Activated CD4-positive, alpha-beta T cell treated with anti-CD3 and anti-CD28 coated beads, Interleukin-2, amount 50 U/mL, for 4 hours (primary cell): ENCODE results near the gene PML.
A peak's percentile ranks its signal among the peaks of the same experiment; 100 is the strongest.

Source experiments
- DNase-seq, 2 experiments: peaks; one replicate each; pipeline ENCODE4 v3.0.0-alpha.2; 2020

The PML gene

GRCh38 chr15:73985101-73985873 is 9.2 kb upstream of the PML start:
- DNase-seq = no peak

- DNase-seq = no peak
These were observed 8.3 kb upstream of the PML start for GRCh38 chr15:73986055-73986775.

DNA sequence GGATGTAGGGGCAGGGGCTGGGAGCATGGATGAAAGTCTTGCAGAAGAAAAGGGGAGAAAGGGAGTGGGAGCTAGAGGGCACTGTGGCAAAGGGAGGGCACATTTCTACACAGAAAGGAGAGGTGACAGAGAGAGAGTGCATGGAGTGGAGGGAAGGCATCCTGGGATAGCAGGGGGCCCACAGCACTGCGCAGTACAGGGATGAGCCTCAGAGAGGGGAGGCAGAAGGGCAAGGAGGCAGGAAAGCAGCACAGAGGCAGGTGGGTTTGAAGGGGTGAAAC is 7.8 kb upstream of the PML start:
- DNase-seq = no peak

- no peak for DNase-seq
These were observed 7.3 kb upstream of the PML start for GRCh38 chr15:73987250-73987649.

GRCh38 chr15:73987681-73988444 is 6.7 kb upstream of the PML start:
- no peak for DNase-seq

DNA sequence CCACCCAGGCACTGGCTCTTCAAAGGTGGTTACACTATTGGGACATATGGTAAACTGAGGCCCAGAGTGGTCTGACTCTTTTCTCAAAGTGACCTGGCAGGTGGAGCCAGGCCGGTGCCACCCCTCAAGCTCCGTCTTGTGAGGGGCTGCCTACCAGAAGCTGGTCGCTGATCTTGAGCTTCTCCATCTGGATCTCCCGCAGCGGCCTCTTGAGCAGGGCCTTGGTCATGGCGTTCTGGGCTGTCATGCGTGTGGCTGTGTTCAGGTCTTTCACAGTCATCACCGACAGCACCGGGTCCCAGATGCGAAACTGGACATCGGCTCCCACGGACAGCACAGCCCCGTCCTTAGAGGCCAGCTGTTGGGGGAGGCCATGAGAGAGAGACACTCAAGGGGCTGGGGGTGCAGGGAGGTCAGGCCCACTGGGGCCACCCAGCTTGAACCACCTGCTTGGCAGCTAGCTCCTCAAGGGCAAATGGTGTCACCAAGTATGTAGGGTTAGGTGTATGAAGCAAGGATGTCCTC is 6.0 kb upstream of the PML start:
- DNase-seq = no peak

- no peak for DNase-seq
These were observed 5.3 kb upstream of the PML start for GRCh38 chr15:73989001-73989798.

DNA sequence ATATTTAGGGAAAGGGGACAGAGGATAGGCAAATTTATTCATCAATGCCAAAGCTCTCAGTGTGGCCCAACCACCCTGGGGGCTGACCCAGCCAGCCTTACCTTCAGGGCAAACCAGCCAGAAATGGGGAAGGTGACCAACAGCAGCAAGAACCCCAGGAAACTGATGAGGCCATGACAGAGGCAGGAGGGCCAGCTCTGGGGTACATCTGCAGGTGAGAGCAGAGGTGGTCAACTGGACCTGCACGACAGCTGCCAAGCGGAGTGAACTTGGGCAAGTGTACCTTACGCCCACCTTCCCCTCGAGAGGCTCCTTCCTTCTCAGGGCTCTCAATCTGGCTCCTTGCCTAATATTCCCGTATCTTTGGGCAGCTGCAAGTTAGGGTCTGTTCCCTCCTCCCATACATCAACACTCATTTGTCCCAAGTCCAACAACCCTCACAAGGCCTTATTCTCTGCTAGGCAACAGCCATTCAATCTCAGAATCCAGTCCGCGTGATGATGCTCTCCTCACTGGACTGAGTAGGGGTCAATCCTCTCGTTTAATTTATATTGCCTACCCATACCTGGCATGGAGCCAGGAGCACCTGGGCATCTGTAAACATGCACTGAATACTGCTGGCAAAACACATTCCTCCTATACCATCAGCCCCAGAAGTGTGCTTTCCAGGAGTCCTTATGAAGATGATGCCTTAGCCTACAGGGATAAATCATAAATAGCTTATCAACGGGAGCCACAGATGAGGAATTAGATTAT is 4.1 kb upstream of the PML start:
- DNase-seq = no peak

DNA sequence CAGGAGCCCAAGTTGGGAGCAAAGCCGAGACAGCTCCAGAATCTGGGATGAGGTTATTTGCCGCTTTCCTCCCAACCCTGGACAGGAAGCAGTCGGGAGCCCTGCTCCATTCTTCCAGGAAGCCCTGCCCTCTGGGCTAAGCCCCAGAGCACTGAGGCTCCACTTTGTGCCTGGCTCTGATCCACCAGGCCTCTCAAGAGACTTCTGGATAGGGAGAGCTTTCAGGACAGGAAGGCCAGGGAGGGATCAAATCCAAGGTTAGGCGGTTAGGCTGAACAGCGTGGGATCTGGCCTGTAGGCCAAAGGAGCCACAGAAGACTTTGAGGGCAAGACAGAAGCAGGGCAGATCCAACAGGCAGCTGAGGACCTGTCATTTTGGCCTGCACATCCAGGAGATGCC is 3.3 kb upstream of the PML start:
- DNase-seq = no peak

- DNase-seq = peak; percentile 90 to 94
These were observed 2.6 kb upstream of the PML start, which contains the start of gene STOML1 for GRCh38 chr15:73991726-73992593. TSS of gene STOML1 (minus strand) at chr15:73992295. CDS start at chr15:73992223, 72 bp downstream.

GRCh38 chr15:73992594-73992898 is 2.0 kb upstream of the PML start:
- DNase-seq = no peak

- no peak for DNase-seq
These were observed 1.1 kb upstream of the PML start for GRCh38 chr15:73993211-73993994.

DNA sequence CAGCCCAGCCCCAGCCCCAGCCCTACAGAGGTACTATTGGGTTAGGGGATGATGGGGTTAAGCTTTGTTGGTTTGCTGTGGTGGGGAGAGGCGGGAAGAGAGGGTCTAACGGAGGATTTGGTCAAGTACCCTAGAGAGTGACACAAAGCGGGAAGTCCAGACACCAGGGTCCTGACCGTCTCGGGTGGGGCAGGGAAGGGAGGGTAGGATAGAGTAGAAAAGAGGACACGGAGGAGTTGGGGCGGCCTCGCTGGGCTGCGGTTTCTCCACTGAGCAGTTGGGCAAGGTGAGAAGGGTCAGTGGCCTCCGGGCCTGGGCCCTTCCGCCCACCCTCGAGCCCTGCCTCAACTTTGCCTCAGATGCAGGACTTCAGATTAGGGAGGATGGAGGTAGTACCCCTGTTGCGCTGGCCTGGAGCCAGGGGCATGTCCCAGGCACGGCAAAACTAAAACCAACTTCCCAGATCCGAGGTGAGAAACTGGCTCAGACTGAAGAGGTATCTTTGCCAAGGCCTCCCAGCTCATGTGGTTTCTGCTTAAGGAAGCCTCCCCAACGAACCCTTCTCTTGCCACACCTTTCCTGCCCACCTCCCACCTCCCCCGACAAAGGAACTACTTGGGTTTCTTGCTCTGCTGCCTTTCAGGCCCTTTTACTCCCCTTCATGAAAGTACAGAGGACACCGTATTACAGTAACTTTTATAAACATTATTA is 551 bp downstream of the PML start:
- no peak for DNase-seq

DNA sequence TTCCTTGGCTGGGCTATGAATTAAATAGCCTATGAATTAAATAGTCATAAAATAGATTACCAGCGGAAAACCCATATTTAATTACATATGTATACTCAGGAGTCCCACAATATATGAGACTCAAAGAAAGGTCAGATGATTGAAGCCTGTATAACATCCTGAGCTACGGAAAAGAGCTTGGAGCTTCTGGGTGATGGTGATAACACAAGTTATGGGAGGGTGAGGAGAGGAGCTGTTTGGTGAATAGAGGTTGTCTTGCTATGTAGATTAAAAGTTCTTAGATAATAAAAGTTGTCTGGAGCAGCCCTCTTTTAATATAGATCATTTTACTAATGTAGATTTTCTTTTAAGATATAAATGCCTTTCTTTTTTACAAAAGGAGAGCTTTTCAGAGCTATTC is 1.8 kb downstream of the PML start:
- DNase-seq = no peak

DNA sequence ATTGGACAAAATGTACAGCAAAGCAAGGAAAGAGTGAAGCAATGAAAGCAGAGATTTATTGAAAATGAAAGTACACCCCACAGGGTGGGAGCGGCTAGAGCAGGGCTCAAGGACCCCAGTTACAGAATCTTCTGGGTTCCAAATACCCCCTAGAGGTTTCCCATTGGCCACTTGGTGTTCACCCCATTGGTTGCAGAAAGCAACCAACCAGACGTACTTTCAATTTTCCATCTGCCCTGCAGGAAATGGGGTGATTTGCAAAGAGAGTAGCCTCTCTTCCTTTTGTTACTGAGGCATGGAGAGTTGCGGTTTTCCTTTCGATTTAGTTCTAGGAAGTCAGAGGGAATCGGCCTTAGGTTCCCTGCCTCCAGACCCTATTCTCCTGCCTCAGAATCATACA is 2.4 kb downstream of the PML start:
- DNase-seq = no peak

GRCh38 chr15:73997986-73998385 is 3.5 kb downstream of the PML start:
- DNase-seq = no peak

GRCh38 chr15:74006774-74007639 is 12.5 kb downstream of the PML start:
- DNase-seq = no peak

DNA sequence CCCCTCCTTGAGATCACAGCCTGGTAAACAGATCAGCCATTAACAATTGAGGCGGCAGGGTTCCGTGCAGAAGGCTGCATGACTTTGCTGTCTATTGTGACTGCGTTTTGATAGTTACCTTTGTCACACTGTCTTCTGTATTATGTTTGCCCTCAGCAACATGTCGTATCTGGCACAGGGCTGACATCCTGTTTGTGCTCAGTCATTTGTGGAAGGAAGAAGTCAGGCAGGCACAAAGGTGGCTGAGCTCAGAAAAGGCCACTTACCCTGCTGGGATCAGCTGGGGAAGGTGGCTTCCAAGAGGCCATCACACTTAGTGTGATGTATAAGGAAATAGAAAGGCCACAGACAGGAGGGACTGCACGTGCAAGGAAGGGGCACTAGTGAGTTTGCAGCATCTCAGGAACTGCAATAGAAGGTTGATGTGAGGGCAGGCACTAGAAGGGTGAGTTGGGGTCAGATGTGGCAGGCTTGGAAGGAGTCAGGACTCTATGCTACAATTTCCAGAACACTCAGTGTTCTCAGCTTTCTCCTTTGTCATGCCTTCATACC is 13.4 kb downstream of the PML start:
- DNase-seq = no peak
